Activated CD8-positive, alpha-beta T cell treated with anti-CD3 and anti-CD28 coated beads, Interleukin-2, amount 10 ng/mL, durations not matched to agents 7 days and 5 days (primary cell): ENCODE data around the gene SCARB1. TPM values are rescaled to one million over a fixed set of nuclear protein-coding genes. Genes with fewer than 3 reads are reported as not detected.

ENCODE experiments used
- ATAC-seq: fragments of 150-1000 bp; cut with Tn5 transposase; one replicate; pipeline ENCODE4 v1.10.0; 2021; ENCODE audit warnings: moderate library complexity
- CTCF ChIA-PET: fragments of 350-600 bp; sonication (Branson Sonifier 250); formaldehyde crosslinking; loops from one replicate; lab custom pipeline; 2021; ENCODE audit warnings: antibody characterized with exemption; lab: Charles Lee
- POLR2A ChIA-PET: fragments of 350-600 bp; sonication (Branson Sonifier 250); formaldehyde crosslinking; loops from one replicate; lab custom pipeline; 2021; ENCODE audit warnings: antibody characterized with exemption; lab: Charles Lee
- DNase-seq: peaks from one replicate; pipeline ENCODE4 v3.0.0-alpha.2; 2020
- H3K27ac Mint-ChIP-seq: one replicate; pipeline ENCODE4 v1.8.0; 2021; ENCODE audit warnings: mild to moderate bottlenecking, mixed read lengths
- H3K27me3 Mint-ChIP-seq: one replicate; pipeline ENCODE4 v1.8.0; 2021; ENCODE audit warnings: low read depth, mixed read lengths
- H3K36me3 Mint-ChIP-seq: one replicate; pipeline ENCODE4 v1.8.0; 2021; ENCODE audit warnings: low read depth, mixed read lengths
- H3K4me1 Mint-ChIP-seq: one replicate; pipeline ENCODE4 v1.8.0; 2021; ENCODE audit warnings: low read depth, mixed read lengths
- H3K4me3 Mint-ChIP-seq: one replicate; pipeline ENCODE4 v1.8.0; 2021; ENCODE audit warnings: mild to moderate bottlenecking, mixed read lengths
- H3K9me3 Mint-ChIP-seq: one replicate; pipeline ENCODE4 v1.8.0; 2022; ENCODE audit warnings: mixed read lengths; ENCODE audit not compliant: insufficient read depth
- total RNA-seq, 2 experiments: library from RNA; stranded (reverse); gene quantifications; one replicate each; pipeline ENCODE4 v1.2.3, GENCODE V29; 2021

Gene SCARB1
- total RNA-seq, 2 experiments from 2014 or later: 12.5 to 14.6 TPM

DNA sequence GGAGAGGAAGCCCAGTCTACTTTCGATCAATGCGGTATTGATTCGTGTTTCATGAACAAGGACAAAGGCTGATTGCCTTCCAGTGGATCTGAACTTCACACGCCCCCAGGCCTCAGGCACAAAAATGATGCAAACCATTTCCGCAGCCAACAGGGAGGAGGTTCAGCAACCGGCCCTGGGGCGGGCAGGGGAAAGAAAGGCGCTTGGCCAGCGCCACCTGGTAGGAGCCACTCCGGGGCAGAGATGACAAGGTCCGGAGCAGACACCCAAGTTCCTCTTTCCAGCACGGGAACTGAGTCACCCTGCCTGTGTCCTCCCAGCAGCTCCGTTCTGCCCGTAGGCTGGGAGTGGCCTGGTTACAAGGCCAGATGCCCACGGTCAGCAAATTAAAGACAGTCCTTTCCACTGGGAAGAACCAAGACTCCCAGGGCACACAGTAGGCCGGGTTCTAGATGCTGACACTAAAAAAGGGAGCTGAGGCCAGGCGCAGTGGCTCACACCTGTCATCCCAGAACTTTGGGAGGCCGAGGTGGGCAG lies 136.3 kb downstream of the SCARB1 start:
- Mint-ChIP-seq H3K4me1 (no peaks in the 10 kb centered on the region), H3K27me3 (peaks cover 5% of the 10 kb centered on the region), H3K9me3 (no peaks in the 10 kb centered on the region), H3K4me3 (no peak overlapping the region), H3K27ac (no peak overlapping the region), H3K36me3 (no peaks in the 10 kb centered on the region)
- ATAC-seq (no peak), DNase-seq (no peak)
- ChIA-PET CTCF (no interaction called here), POLR2A (no interaction called here)

Other genes with a start within 250 kb of the SCARB1 start
- 100 to 1,000 TPM; 974 to 998 TPM for gene UBC, start 50.8 kb upstream of the SCARB1 start, total RNA-seq
- gene DHX37, start 125.3 kb upstream of the SCARB1 start, total RNA-seq: 10 to 100 TPM; 33.3 to 34.6 TPM
- 10 to 100 TPM; 26.5 to 27.0 TPM for gene BRI3BP, start 129.8 kb upstream of the SCARB1 start, total RNA-seq
- 10 to 100 TPM; 24.7 to 26.7 TPM for gene AACS, start 201.6 kb upstream of the SCARB1 start, total RNA-seq